Stimulated activated CD4-positive, alpha-beta T cell treated with anti-CD3 and anti-CD28 coated beads, Interleukin-4, amount 100 ng/mL, for 4 hours (primary cell): ENCODE measurements around the gene TMEM138.

Experiments
- DNase-seq, 2 experiments: peaks; one replicate each; pipeline ENCODE4 v3.0.0-alpha.2; 2020

Gene TMEM138

GRCh38 chr11:61361741-61362541 is at the start of gene TMEM138, which contains the start of gene CYB561A3:
TSS of gene TMEM138 (plus strand) at chr11:61362374. CDS start at chr11:61364391, 2,017 bp downstream.
TSS of gene CYB561A3 (minus strand) at chr11:61361882. CDS start at chr11:61356713, 5,169 bp downstream.
- peak; percentile 83 to 86 for DNase-seq

GRCh38 chr11:61315260-61315659 is 46.9 kb upstream of the TMEM138 start:
- no peak for DNase-seq

GRCh38 chr11:61325649-61326414 is 36.3 kb upstream of the TMEM138 start:
- no peak for DNase-seq

GRCh38 chr11:61327669-61328071 is 34.5 kb upstream of the TMEM138 start:
- DNase-seq, result no peak

- no peak for DNase-seq
These were observed 33.8 kb upstream of the TMEM138 start for GRCh38 chr11:61328351-61328750.

GRCh38 chr11:61329871-61330270 is 32.3 kb upstream of the TMEM138 start:
- DNase-seq, result no peak

- DNase-seq, result no peak
These were observed 30.5 kb upstream of the TMEM138 start for GRCh38 chr11:61331651-61332050.

GRCh38 chr11:61332281-61332796 is 29.8 kb upstream of the TMEM138 start:
- DNase-seq, result no peak

- peak; percentile 97 for DNase-seq
These were observed 29.2 kb upstream of the TMEM138 start, which contains the start of the genes DDB1 and TKFC for GRCh38 chr11:61332797-61333549. TSS of gene DDB1 (minus strand) at chr11:61333105. CDS start at chr11:61332968, 137 bp downstream. TSS of gene TKFC (plus strand) at chr11:61333228. CDS start at chr11:61334729, 1,501 bp downstream.

GRCh38 chr11:61333550-61334433 is 28.4 kb upstream of the TMEM138 start:
- DNase-seq, result no peak

- no peak for DNase-seq
These were observed 27.5 kb upstream of the TMEM138 start for GRCh38 chr11:61334434-61335354.

GRCh38 chr11:61335355-61335710 is 26.8 kb upstream of the TMEM138 start:
- DNase-seq, result no peak

- peak; percentile 76 to 79 for DNase-seq
These were observed 25.8 kb upstream of the TMEM138 start for GRCh38 chr11:61336171-61336935.

GRCh38 chr11:61337706-61338470 is 24.3 kb upstream of the TMEM138 start:
- DNase-seq, result no peak

GRCh38 chr11:61338783-61339489 is 23.2 kb upstream of the TMEM138 start:
- DNase-seq, result no peak

- no peak for DNase-seq
These were observed 22.7 kb upstream of the TMEM138 start for GRCh38 chr11:61339490-61339878.

GRCh38 chr11:61340979-61341378 is 21.2 kb upstream of the TMEM138 start:
- no peak for DNase-seq

GRCh38 chr11:61341706-61342105 is 20.5 kb upstream of the TMEM138 start:
- DNase-seq, result no peak
